G401.6 (cell line): ENCODE data around the gene ASB2.

Experiments used
- FAIRE-seq: peaks from 2 replicates; lab custom pipeline; 2012; peaks lifted over from hg19 to GRCh38; lab: Jason Lieb, UNC

Gene ASB2

GRCh38 chr14:94001016-94001415, 24.6 kb upstream of the ASB2 start:
- no peak for FAIRE-seq

GRCh38 chr14:94000267-94000666, 23.9 kb upstream of the ASB2 start:
- FAIRE-seq = no peak

- no peak for FAIRE-seq
Observed at GRCh38 chr14:93999573-93999972, 23.2 kb upstream of the ASB2 start.

- FAIRE-seq = no peak
Observed at GRCh38 chr14:93998871-93999403, 22.6 kb upstream of the ASB2 start.

- no peak for FAIRE-seq
Observed at GRCh38 chr14:93997916-93998870, 21.8 kb upstream of the ASB2 start.

GRCh38 chr14:93997082-93997481, 20.7 kb upstream of the ASB2 start, which contains the start of gene CCDC197:
TSS of gene CCDC197 (plus strand) at chr14:93997301. CDS start at chr14:93998132, 831 bp downstream.
- no peak for FAIRE-seq

GRCh38 chr14:93996130-93996695, 19.8 kb upstream of the ASB2 start:
- no peak for FAIRE-seq

GRCh38 chr14:93994919-93995682, 18.7 kb upstream of the ASB2 start:
- FAIRE-seq = no peak

- FAIRE-seq = no peak
Observed at GRCh38 chr14:93993382-93993781, 17.0 kb upstream of the ASB2 start.

- FAIRE-seq = no peak
Observed at GRCh38 chr14:93991649-93992048, 15.3 kb upstream of the ASB2 start.

GRCh38 chr14:93991212-93991611, 14.8 kb upstream of the ASB2 start:
- no peak for FAIRE-seq

- no peak for FAIRE-seq
Observed at GRCh38 chr14:93989939-93990338, 13.6 kb upstream of the ASB2 start.

- no peak for FAIRE-seq
Observed at GRCh38 chr14:93987815-93988476, 11.6 kb upstream of the ASB2 start.

- FAIRE-seq = no peak
Observed at GRCh38 chr14:93987376-93987775, 11.0 kb upstream of the ASB2 start.

GRCh38 chr14:93986955-93987354, 10.6 kb upstream of the ASB2 start:
- FAIRE-seq = no peak

GRCh38 chr14:93984987-93985410, 8.6 kb upstream of the ASB2 start:
- FAIRE-seq = no peak

- FAIRE-seq = no peak
Observed at GRCh38 chr14:93984070-93984469, 7.7 kb upstream of the ASB2 start.

GRCh38 chr14:93982230-93983007, 6.0 kb upstream of the ASB2 start:
- no peak for FAIRE-seq

GRCh38 chr14:93981316-93982229, 5.2 kb upstream of the ASB2 start:
- FAIRE-seq = no peak
